Esophagus muscularis mucosa (tissue), 4 donors: ENCODE measurements around the gene RRP36. TPM values are rescaled to one million over a fixed set of nuclear protein-coding genes. Genes with fewer than 3 reads are reported as not detected.

Experiments
- DNase-seq: peaks from one replicate; pipeline ENCODE4 v3.0.0-alpha.2; 2017; ENCODE audit errors: extremely low spot score
- H3K27ac ChIP-seq, 4 donors: fragments of 200-600 bp; sonication (generic); replicated peaks in 1 of 4; 1 replicate in 3 of 4; 2 replicates in 1 of 4; pipeline ENCODE4 v1.5.1; 2016 to 2019; ENCODE audit warnings: mild to moderate bottlenecking in 1 of 4
- H3K27me3 ChIP-seq, 4 donors: fragments of 200-600 bp; sonication (generic); one replicate each; pipeline versions ENCODE4 v1.5.1 to v1.6.0; 2016 to 2019
- H3K36me3 ChIP-seq, 4 donors: fragments of 200-600 bp; sonication (generic); one replicate each; pipeline ENCODE4 v1.5.1; 2016 to 2019
- H3K4me1 ChIP-seq, 4 donors: fragments of 200-600 bp; sonication (generic); one replicate each; pipeline ENCODE4 v1.5.1; 2016 to 2019
- H3K4me3 ChIP-seq, 4 donors: fragments of 200-600 bp; sonication (generic); 1 replicate in 2 of 4; 2 replicates in 2 of 4; pipeline ENCODE4 v1.5.1; 2016 to 2019; ENCODE audit warnings: mild to moderate bottlenecking in 4 of 4, moderate library complexity in 1 of 4
- H3K9me3 ChIP-seq, 4 donors: fragments of 200-600 bp; sonication (generic); 1 replicate in 3 of 4; 2 replicates in 1 of 4; pipeline ENCODE4 v1.5.1; 2016 to 2019
- CTCF ChIP-seq, 3 experiments: fragments of 200-600 bp in 2 of 3; fragments of 450-650 bp in 1 of 3; sonication (generic) in 2 of 3; IDR thresholded peaks; one replicate each; pipeline ENCODE4 v1.5.1; 2017 to 2019; ENCODE audit warnings: antibody characterized with exemption in 3 of 3, mild to moderate bottlenecking in 2 of 3, moderate library complexity in 1 of 3
- EP300 ChIP-seq: sonication (generic); formaldehyde crosslinking; IDR thresholded peaks from one replicate; pipeline ENCODE4 v1.6.1; 2017; ENCODE audit warnings: antibody characterized with exemption
- POLR2A ChIP-seq: fragments of 450-650 bp; IDR thresholded peaks from one replicate; pipeline ENCODE4 v1.6.1; 2017; ENCODE audit warnings: antibody characterized with exemption, moderate library complexity, mild to moderate bottlenecking, low read depth
- POLR2AphosphoS5 ChIP-seq, 2 donors: sonication (generic); formaldehyde crosslinking; IDR thresholded peaks; one replicate each; pipeline ENCODE4 v1.6.1; 2017; ENCODE audit warnings: antibody characterized with exemption in 2 of 2
- WGBS: methylation state at CpG from one replicate; pipeline ENCODE4 v1.1.5; 2018; 5-methylcytosine and 5-hydroxymethylcytosine counted together
- intact Hi-C: fragments of 100-400 bp; cut with DNase I; formaldehyde crosslinking; loops from one replicate; pipeline ENCODE4 v1.15.1; 2023
- total RNA-seq, 4 donors: library from RNA; depleted of rRNA; stranded (reverse); fragments of >200 nt; gene quantifications; one replicate each; pipeline versions ENCODE4 v1.1.0 to v1.2.1, GENCODE V29; 2016

RRP36 gene
- total RNA-seq, 4 donors from 2014 or later, result 43.2 to 65.2 (median 51.4) TPM

DNA sequence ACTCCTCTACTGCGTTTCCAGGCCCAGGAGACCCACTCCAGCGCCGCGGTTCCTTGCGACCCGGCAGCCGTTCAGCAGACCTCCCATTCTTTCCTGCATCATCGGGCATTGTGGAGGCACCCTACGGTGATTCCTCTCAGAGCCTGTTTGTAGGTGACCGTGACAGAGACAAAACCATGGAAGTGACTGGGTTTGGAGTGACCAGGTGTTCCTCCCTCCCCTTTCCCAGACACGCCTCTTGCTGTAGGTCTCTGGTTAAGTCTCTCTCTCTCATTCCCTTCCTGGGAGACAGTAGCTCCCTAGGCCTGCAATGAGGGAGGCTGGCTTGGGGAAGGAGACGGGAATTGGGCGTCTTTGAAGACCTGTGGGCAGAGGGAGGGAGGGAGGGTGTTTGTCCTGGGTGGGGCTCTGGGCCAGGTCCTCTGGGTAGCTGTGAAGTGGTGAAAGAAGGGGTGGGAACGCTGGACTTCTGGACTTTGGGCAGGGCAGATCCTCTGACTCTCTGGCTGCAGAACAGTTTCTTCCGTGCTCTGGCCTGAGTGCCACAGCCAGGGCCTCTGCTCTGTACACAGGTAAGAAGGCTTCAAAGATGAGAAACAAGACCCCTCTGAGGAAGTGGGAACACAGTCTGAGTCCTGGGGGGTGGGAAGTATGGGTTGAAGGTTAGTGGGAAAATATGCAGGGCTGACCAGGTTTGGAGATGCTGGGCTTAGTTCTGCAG, 38.8 kb downstream of the RRP36 start:
- no peaks in the 10 kb centered on the region for H3K27me3 ChIP-seq
- peak overlapping the region; percentile 85 to 92 (median 88) for H3K27ac ChIP-seq
- intact Hi-C loops, result no loop called here
- TF ChIP-seq EP300 (no peak), POLR2A (no peak), CTCF (IDR thresholded peaks at IDR 0.05) (no peak), POLR2AphosphoS5 (IDR thresholded peaks at IDR 0.05) (no peak)
- peaks cover 20 to 40% (median 31%) of the 10 kb centered on the region in 4 donors for H3K4me1 ChIP-seq
- H3K4me3 ChIP-seq, result peak overlapping the region; percentile 65 to 83 (median 72)
- H3K36me3 ChIP-seq, result peaks cover 0 to 62% (median 50%) of the 10 kb centered on the region in 4 donors
- H3K9me3 ChIP-seq, result no peaks in the 10 kb centered on the region
- no peak for DNase-seq
- 12% methylated on average over 15 of the region's 15 CpGs for WGBS

GRCh38 chr6:43060755-43061633, 39.6 kb downstream of the RRP36 start:
- WGBS, result 83% methylated on average over 12 of the region's 12 CpGs
- Histone ChIP-seq H3K27ac (no peak overlapping the region), H3K4me3 (peak overlapping the region in 3 of 4 donors; percentile 65 to 76 (median 69)), H3K4me1 (peaks cover 20 to 40% (median 31%) of the 10 kb centered on the region in 4 donors), H3K9me3 (no peaks in the 10 kb centered on the region), H3K27me3 (no peaks in the 10 kb centered on the region), H3K36me3 (peaks cover 0 to 62% (median 50%) of the 10 kb centered on the region in 4 donors)
- TF ChIP-seq POLR2AphosphoS5 (IDR thresholded peaks at IDR 0.05), result no peak
- TF ChIP-seq EP300, result no peak
- TF ChIP-seq POLR2A, result no peak
- no peak for TF ChIP-seq CTCF (IDR thresholded peaks at IDR 0.05)
- no peak for DNase-seq
- intact Hi-C loops, result no loop called here

DNA sequence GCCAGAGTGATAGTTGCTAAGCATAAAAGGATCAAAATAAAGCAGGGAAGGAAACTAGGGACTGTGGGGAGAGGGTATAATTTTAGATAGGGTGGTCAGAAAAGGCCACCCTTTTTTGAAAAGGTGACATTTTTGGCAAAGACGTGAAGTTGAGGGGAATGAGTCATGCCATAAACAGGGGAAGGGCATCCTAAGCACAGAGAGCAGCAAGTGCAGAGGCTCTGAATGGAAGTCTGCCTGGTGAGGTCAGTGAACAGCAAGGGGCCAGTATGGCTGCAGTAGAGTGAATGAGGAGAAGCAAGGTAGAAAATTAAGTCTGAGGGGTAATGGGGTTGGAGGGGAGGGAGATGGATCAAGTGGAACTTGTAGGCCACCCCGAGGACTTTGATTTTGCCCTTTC, 40.4 kb downstream of the RRP36 start:
- Histone ChIP-seq H3K9me3 (no peaks in the 10 kb centered on the region), H3K27me3 (no peaks in the 10 kb centered on the region), H3K4me3 (no peak overlapping the region), H3K27ac (no peak overlapping the region), H3K36me3 (peaks cover 8 to 62% (median 50%) of the 10 kb centered on the region in 4 donors), H3K4me1 (peaks cover 20 to 40% (median 31%) of the 10 kb centered on the region in 4 donors)
- intact Hi-C loops, result no loop called here
- 65% methylated on average over 2 of the region's 2 CpGs for WGBS
- DNase-seq, result no peak
- TF ChIP-seq POLR2A (no peak), EP300 (no peak), CTCF (IDR thresholded peaks at IDR 0.05) (no peak), POLR2AphosphoS5 (IDR thresholded peaks at IDR 0.05) (no peak)

GRCh38 chr6:43062818-43063217, 41.4 kb downstream of the RRP36 start:
- intact Hi-C loops, result no loop called here
- 91% methylated on average over 7 of the region's 12 CpGs for WGBS
- no peak for TF ChIP-seq EP300
- no peak for TF ChIP-seq POLR2AphosphoS5 (IDR thresholded peaks at IDR 0.05)
- TF ChIP-seq POLR2A, result no peak
- Histone ChIP-seq H3K4me1 (peaks cover 20 to 30% (median 27%) of the 10 kb centered on the region in 4 donors), H3K27me3 (no peaks in the 10 kb centered on the region), H3K36me3 (peaks cover 8 to 60% (median 47%) of the 10 kb centered on the region in 4 donors), H3K27ac (no peak overlapping the region), H3K4me3 (no peak overlapping the region), H3K9me3 (no peaks in the 10 kb centered on the region)
- no peak for DNase-seq
